ENCODE data around the gene CMBL. TPM values are rescaled to one million over a fixed set of nuclear protein-coding genes. Genes with fewer than 3 reads are reported as not detected.

The CMBL gene
- total RNA-seq, 1 experiment from 2014 or later: 12.6 TPM

- no peaks in the 10 kb centered on the region; the same call in 1 of the 2 replicates for H3K4me1 ChIP-seq (ENCODE audit: insufficient read depth, low read length)
- Mint-ChIP-seq H3K9me3 (no peaks in the 10 kb centered on the region), H3K27me3 (ENCODE audit: low read depth) (peaks cover 54% of the 10 kb centered on the region), H3K27ac (no peak overlapping the region), H3K4me3 (no peak overlapping the region), H3K36me3 (ENCODE audit: insufficient read depth in 1 of 3, low read depth in 3 of 3) (no peaks in the 10 kb centered on the region; a peak in 1 of 7 replicates), H3K4me1 (peaks cover 11 to 15% of the 10 kb centered on the region in 2 experiments)
- H2BK12ac ChIP-seq (ENCODE audit: insufficient read length, low read depth, low read length): no peak overlapping the region
- no peak overlapping the region for H2BK120ac ChIP-seq (ENCODE audit: low read depth, low read length, poor library complexity, severe bottlenecking)
- H3K56ac ChIP-seq (ENCODE audit: insufficient read length, low read depth, low read length): no peak overlapping the region
- no peak overlapping the region for H3K14ac ChIP-seq (ENCODE audit: insufficient read depth, low read length)
- H2BK15ac ChIP-seq (ENCODE audit: low read depth, low read length): no peak overlapping the region
- no peak overlapping the region for H4K8ac ChIP-seq (replicated peaks; ENCODE audit: insufficient read length, low read depth, low read length)
- peaks cover 10% of the 10 kb centered on the region for H3K23me2 ChIP-seq (ENCODE audit: insufficient read length, low read depth, low read length, poor library complexity, severe bottlenecking)
- no peak overlapping the region for H3T11ph ChIP-seq (ENCODE audit: low read length)
- DNase-seq: no peak
- H3K79me2 ChIP-seq (ENCODE audit: insufficient read depth, low read length): no peaks in the 10 kb centered on the region
- no peak overlapping the region for H2AK5ac ChIP-seq (ENCODE audit: insufficient read length, low read length)
- no CpG with 5 or more reads among the region's 14 CpGs for WGBS (ENCODE audit: extremely low coverage, insufficient read length, low lambda C conversion rate)
- no peak overlapping the region for H3K27ac ChIP-seq (ENCODE audit: insufficient read length, low read depth, low read length)
- H4K20me1 ChIP-seq (ENCODE audit: control insufficient read depth, insufficient read depth, insufficient read length): no peaks in the 10 kb centered on the region
- H3K9me3 ChIP-seq (ENCODE audit: control insufficient read depth, low read depth, low read length): no peaks in the 10 kb centered on the region
- no peak overlapping the region for H2AFZ ChIP-seq (ENCODE audit: low read length)
- H3K4ac ChIP-seq (ENCODE audit: low read depth, low read length): no peak overlapping the region
- H3K27me3 ChIP-seq (ENCODE audit: insufficient read depth, low read length): peaks cover 29% of the 10 kb centered on the region; the same call in 1 of the 2 replicates
- H3K18ac ChIP-seq (ENCODE audit: insufficient read length, low read depth, low read length): no peak overlapping the region
- no peaks in the 10 kb centered on the region for H3K79me1 ChIP-seq (ENCODE audit: insufficient read depth, low read depth, low read length, poor library complexity, severe bottlenecking)
- no peak overlapping the region for H2BK5ac ChIP-seq (ENCODE audit: insufficient read length, low read length)
- no peak overlapping the region for H3K4me2 ChIP-seq (ENCODE audit: insufficient read depth, insufficient read length, low read length)
- H3K9ac ChIP-seq (ENCODE audit: extremely low read depth, insufficient read length, low read length): no peak overlapping the region
- H4K5ac ChIP-seq (ENCODE audit: insufficient read length, low read depth, low read length): no peak overlapping the region
- TF ChIP-seq CTCF (conservative IDR thresholded peaks at IDR 0.05): no peak
- no peak overlapping the region for H4K91ac ChIP-seq (ENCODE audit: insufficient read length, low read depth, low read length)
- H3K23ac ChIP-seq (ENCODE audit: insufficient read length, low read depth, low read length): no peak overlapping the region
- no peak overlapping the region for H2BK20ac ChIP-seq (ENCODE audit: low read depth, low read length, poor library complexity, severe bottlenecking)
These were observed 28.2 kb upstream of the CMBL start for GRCh38 chr5:10335711-10336470.
